Panc1 (cell line): ENCODE measurements around the gene MOB1B. TPM values are rescaled to one million over a fixed set of nuclear protein-coding genes. Genes with fewer than 3 reads are reported as not detected.

ENCODE experiments used
- ATAC-seq: fragments of 200-7000 bp; cut with Tn5 transposase; 2 replicates; pipeline ENCODE4 v1.9.1; 2020; ENCODE audit warnings: mild to moderate bottlenecking, moderate library complexity
- BruUV-seq: library from RNA; stranded (reverse); fragments of 400-500 nt; replicated peaks from 2 replicates; lab custom pipeline; 2021; lab: Mats Ljungman, UMichigan
- CTCF ChIA-PET: fragments of 300-600 bp; sonication (Branson Sonifier 250); formaldehyde crosslinking; loops from one replicate; lab custom pipeline; 2022; ENCODE audit warnings: antibody characterized with exemption; lab: Charles Lee
- POLR2A ChIA-PET: fragments of 300-600 bp; sonication (Branson Sonifier 250); formaldehyde crosslinking; loops from one replicate; lab custom pipeline; 2022; ENCODE audit warnings: antibody characterized with exemption; lab: Charles Lee
- DNase-seq: peaks from one replicate; pipeline ENCODE4 v3.0.0-alpha.2; 2010; ENCODE audit warnings: low read depth, low spot score
- H3K27ac ChIP-seq: 2 replicates; pipeline ENCODE4 v1.5.1; 2011; ENCODE audit warnings: mild to moderate bottlenecking, low read length, inconsistent platforms
- H3K27me3 ChIP-seq: fragments of 200-500 bp; sonication (Bioruptor generic); 2 replicates; pipeline ENCODE4 v1.6.0; 2014; ENCODE audit warnings: low read length, inconsistent platforms; ENCODE audit not compliant: control insufficient read depth, insufficient read depth
- H3K36me3 ChIP-seq: fragments of 200-500 bp; sonication (Bioruptor generic); 2 replicates; pipeline ENCODE4 v1.5.1; 2014; ENCODE audit warnings: inconsistent platforms, mild to moderate bottlenecking, low read length, moderate library complexity; ENCODE audit not compliant: control insufficient read depth, insufficient read depth
- H3K4me1 ChIP-seq: 2 replicates; pipeline ENCODE4 v1.5.1; 2011; ENCODE audit warnings: inconsistent platforms, mild to moderate bottlenecking, low read length, moderate library complexity; ENCODE audit not compliant: control insufficient read depth, insufficient read depth
- H3K4me3 ChIP-seq, 2 experiments: 2 replicates each; pipeline ENCODE4 v1.5.1; 2011 to 2012; ENCODE audit warnings: low read depth in 2 of 2, low read length in 2 of 2, mild to moderate bottlenecking in 2 of 2, inconsistent platforms in 1 of 2, moderate library complexity in 1 of 2
- H3K9me3 ChIP-seq: fragments of 200-500 bp; sonication (Bioruptor generic); 2 replicates; pipeline ENCODE4 v1.5.1; 2014; ENCODE audit warnings: low read depth, mild to moderate bottlenecking, inconsistent platforms, low read length, moderate library complexity; ENCODE audit not compliant: control insufficient read depth, insufficient read depth
- POLR2AphosphoS5 ChIP-seq: IDR thresholded peaks from 2 replicates; pipeline ENCODE4 v1.6.1; 2012; ENCODE audit warnings: mild to moderate bottlenecking, low read depth, low read length, moderate library complexity
- SIN3A ChIP-seq: IDR thresholded peaks from 2 replicates; pipeline ENCODE4 v1.6.1; 2012; ENCODE audit warnings: low read depth, mild to moderate bottlenecking, low read length, moderate library complexity, borderline replicate concordance; ENCODE audit not compliant: insufficient read depth
- TCF7L2 ChIP-seq: IDR thresholded peaks from 2 replicates; pipeline ENCODE4 v1.6.1; 2011; ENCODE audit warnings: mild to moderate bottlenecking, low read depth, low read length, inconsistent platforms
- in situ Hi-C: cut with HindIII; loops from 2 replicates; pipeline ENCODE4 v1.10.0; 2016; ENCODE audit warnings: low sequenced_read_pairs, low pct_unique_long_range_greater_than_20kb
- intact Hi-C: fragments of 100-400 bp; cut with micrococcal nuclease; formaldehyde crosslinking; loops from one replicate; pipeline ENCODE4 v1.10.0; 2022; ENCODE audit not compliant: unreplicated experiment
- total RNA-seq: library from RNA; stranded (reverse); gene quantifications from one replicate; pipeline ENCODE4 v1.2.1, GENCODE V29; 2021; ENCODE audit not compliant: unreplicated experiment
- TF ChIP-seq, protein P1 (sequence below): fragments of 450-650 bp; IDR thresholded peaks from 2 replicates; pipeline ENCODE4 v1.5.1; 2017; ENCODE audit warnings: mild to moderate bottlenecking
- TF ChIP-seq, protein P2 (sequence below), 2 experiments: IDR thresholded peaks; 2 replicates each; pipeline ENCODE4 v1.6.1; 2011 to 2012; ENCODE audit warnings: low read depth in 2 of 2, control low read depth in 1 of 2, low read length in 1 of 2, mild to moderate bottlenecking in 1 of 2, moderate library complexity in 1 of 2; ENCODE audit not compliant: insufficient read depth in 1 of 2

The MOB1B gene
- total RNA-seq, 1 experiment from 2014 or later, result 20.1 TPM

DNA sequence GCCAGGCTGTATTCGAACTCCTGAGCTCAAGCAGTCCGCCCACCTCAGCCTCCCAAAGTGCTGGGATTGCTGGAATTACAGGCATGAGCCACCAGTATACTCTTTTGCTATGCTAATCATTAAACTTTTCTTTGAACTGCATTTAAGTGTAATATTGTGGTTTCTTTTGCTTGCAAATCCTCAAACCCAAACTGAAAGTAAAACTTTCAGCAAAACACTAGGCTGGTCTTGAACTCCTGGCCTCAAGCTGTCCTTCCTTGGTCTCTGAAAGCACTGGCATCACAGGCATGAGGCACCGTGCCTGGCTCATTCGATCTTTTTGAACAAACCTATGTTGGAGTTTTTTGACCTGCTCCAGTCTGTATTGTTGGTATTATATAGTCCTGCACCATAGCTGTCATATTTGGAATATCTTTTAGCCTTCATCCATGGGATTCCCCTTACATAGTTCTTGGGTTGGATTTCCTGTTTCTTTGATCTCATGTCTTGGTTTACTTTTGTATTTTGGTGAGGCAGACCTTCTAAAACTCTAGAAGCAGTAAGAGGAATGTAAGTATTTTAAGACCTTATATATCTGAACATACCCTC is 34.1 kb downstream of the MOB1B start:
- Histone ChIP-seq H3K9me3 (no peaks in the 10 kb centered on the region; the same call in 1 of the 2 replicates), H3K27ac (no peak overlapping the region), H3K4me3 (no peak overlapping the region), H3K27me3 (no peaks in the 10 kb centered on the region), H3K4me1 (no peaks in the 10 kb centered on the region), H3K36me3 (no peaks in the 10 kb centered on the region)
- no peak for ATAC-seq
- intact Hi-C loops (no loop called here), in situ Hi-C loops (no loop called here)
- POLR2A ChIA-PET, result no interaction called here
- no peak for DNase-seq
- TF ChIP-seq SIN3A (no peak), TCF7L2 (no peak)
- CTCF ChIA-PET, result no interaction called here
- BruUV-seq, result no TSS peak

DNA sequence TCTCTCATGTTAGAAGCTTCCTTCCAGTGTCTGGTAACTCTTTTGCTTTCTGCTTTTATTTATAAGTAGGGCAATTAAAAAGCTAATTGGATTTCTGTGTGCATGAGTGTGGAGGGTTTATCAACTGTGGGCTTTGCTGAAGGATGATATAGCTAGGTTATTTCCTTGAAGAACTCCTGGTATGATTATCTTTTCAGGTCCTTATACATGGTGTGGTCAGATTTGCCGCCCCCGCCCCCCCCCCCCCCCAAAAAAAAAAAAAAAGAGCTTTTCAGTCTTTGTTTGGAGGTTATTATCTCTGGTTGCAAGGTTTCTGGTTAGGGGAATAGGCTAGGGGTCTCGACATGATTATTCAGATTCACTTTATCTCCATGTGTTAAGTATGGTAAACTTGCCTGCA is 35.9 kb downstream of the MOB1B start:
- TF ChIP-seq TCF7L2, result no peak
- no peak for TF ChIP-seq POLR2AphosphoS5
- TF ChIP-seq SIN3A, result no peak
- TF ChIP-seq, protein P1, sequence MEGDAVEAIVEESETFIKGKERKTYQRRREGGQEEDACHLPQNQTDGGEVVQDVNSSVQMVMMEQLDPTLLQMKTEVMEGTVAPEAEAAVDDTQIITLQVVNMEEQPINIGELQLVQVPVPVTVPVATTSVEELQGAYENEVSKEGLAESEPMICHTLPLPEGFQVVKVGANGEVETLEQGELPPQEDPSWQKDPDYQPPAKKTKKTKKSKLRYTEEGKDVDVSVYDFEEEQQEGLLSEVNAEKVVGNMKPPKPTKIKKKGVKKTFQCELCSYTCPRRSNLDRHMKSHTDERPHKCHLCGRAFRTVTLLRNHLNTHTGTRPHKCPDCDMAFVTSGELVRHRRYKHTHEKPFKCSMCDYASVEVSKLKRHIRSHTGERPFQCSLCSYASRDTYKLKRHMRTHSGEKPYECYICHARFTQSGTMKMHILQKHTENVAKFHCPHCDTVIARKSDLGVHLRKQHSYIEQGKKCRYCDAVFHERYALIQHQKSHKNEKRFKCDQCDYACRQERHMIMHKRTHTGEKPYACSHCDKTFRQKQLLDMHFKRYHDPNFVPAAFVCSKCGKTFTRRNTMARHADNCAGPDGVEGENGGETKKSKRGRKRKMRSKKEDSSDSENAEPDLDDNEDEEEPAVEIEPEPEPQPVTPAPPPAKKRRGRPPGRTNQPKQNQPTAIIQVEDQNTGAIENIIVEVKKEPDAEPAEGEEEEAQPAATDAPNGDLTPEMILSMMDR, result no peak
- TF ChIP-seq, protein P2, sequence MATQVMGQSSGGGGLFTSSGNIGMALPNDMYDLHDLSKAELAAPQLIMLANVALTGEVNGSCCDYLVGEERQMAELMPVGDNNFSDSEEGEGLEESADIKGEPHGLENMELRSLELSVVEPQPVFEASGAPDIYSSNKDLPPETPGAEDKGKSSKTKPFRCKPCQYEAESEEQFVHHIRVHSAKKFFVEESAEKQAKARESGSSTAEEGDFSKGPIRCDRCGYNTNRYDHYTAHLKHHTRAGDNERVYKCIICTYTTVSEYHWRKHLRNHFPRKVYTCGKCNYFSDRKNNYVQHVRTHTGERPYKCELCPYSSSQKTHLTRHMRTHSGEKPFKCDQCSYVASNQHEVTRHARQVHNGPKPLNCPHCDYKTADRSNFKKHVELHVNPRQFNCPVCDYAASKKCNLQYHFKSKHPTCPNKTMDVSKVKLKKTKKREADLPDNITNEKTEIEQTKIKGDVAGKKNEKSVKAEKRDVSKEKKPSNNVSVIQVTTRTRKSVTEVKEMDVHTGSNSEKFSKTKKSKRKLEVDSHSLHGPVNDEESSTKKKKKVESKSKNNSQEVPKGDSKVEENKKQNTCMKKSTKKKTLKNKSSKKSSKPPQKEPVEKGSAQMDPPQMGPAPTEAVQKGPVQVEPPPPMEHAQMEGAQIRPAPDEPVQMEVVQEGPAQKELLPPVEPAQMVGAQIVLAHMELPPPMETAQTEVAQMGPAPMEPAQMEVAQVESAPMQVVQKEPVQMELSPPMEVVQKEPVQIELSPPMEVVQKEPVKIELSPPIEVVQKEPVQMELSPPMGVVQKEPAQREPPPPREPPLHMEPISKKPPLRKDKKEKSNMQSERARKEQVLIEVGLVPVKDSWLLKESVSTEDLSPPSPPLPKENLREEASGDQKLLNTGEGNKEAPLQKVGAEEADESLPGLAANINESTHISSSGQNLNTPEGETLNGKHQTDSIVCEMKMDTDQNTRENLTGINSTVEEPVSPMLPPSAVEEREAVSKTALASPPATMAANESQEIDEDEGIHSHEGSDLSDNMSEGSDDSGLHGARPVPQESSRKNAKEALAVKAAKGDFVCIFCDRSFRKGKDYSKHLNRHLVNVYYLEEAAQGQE (IDR thresholded peaks at IDR 0.05; ENCODE audit: insufficient read depth in 1 of 2, low read depth in 2 of 2, low read length in 1 of 2), result no peak
- Histone ChIP-seq H3K9me3 (no peaks in the 10 kb centered on the region), H3K27ac (no peak overlapping the region), H3K4me3 (no peak overlapping the region), H3K36me3 (no peaks in the 10 kb centered on the region), H3K4me1 (no peaks in the 10 kb centered on the region), H3K27me3 (no peaks in the 10 kb centered on the region)
- DNase-seq, result no peak
- ChIA-PET CTCF (no interaction called here), POLR2A (no interaction called here)
- intact Hi-C loops, result no loop called here
- ATAC-seq, result no peak
- BruUV-seq, result no TSS peak
- in situ Hi-C loops, result no loop called here

DNA sequence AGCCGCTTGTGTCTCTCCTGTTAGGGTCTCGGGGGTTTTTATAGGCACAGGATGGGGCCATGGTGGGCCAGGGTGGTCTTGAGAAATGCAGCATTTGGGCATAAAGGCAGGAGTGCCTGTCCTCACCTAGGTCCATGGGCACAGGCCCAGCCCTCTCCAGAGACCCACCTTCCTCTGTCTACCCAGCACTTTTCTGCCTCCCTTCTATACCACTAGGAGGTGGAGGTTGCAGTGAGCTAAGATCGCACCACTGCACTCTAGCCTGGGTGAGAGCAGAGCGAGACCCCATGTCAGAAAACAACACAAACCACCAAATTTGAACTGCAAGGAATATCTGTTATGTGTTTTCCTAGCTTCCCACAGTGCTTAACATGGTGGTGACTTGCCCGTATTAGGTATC is 38.0 kb downstream of the MOB1B start:
- ATAC-seq (no peak), DNase-seq (no peak)
- Histone ChIP-seq H3K27me3 (no peaks in the 10 kb centered on the region), H3K4me1 (no peaks in the 10 kb centered on the region), H3K27ac (no peak overlapping the region), H3K4me3 (no peak overlapping the region), H3K36me3 (no peaks in the 10 kb centered on the region), H3K9me3 (no peaks in the 10 kb centered on the region)
- intact Hi-C loops, result no loop called here
- ChIA-PET CTCF (no interaction called here), POLR2A (no interaction called here)
- TF ChIP-seq POLR2AphosphoS5 (no peak), TCF7L2 (no peak), SIN3A (no peak)
- TF ChIP-seq, protein P1, result no peak
- TF ChIP-seq, protein P2 (IDR thresholded peaks at IDR 0.05; ENCODE audit: insufficient read depth in 1 of 2, low read depth in 2 of 2, low read length in 1 of 2), result no peak
- in situ Hi-C loops, result no loop called here
- BruUV-seq, result no TSS peak
